Neural cell (in vitro differentiated cells): ENCODE measurements around the gene KNTC1.
"Not testable (repeated sequence)": the region's sequence is repeated elsewhere in the genome, so short reads cannot be mapped to it uniquely, and the experiment has no call there.

Source experiments
- CTCF ChIP-seq: fragments of 450-650 bp; IDR thresholded peaks from 2 replicates; pipeline ENCODE4 v1.5.1; 2014; ENCODE audit warnings: antibody characterized with exemption, mild to moderate bottlenecking, moderate library complexity; ENCODE audit not compliant: poor library complexity, severe bottlenecking
- MXI1 ChIP-seq: fragments of 450-650 bp; conservative IDR thresholded peaks from 2 replicates; pipeline ENCODE4 v1.6.1; 2014; ENCODE audit warnings: antibody characterized with exemption, mild to moderate bottlenecking; ENCODE audit not compliant: poor library complexity, severe bottlenecking
- RAD21 ChIP-seq: fragments of 450-650 bp; conservative IDR thresholded peaks from 2 replicates; pipeline ENCODE4 v1.6.1; 2014; ENCODE audit warnings: antibody characterized with exemption, mild to moderate bottlenecking, moderate library complexity

DNA sequence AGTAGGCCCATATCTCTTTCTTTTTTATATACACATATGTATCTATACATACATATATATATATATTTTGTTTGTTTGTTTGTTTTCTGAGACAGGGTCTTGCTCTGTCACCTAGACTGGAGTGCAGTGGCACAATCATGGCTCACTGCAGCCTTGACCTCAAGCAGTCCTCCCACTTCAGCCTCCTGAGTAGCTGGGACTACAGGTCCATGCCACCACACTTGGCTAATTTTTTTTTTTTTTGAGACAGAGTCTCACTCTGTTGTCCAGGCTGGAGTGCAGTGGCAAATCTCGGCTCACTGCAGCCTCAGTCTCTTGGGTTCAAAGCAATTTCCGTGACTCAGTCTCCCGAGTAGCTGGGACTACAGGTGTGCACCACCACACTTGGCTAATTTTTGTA lies 39.2 kb upstream of the KNTC1 start:
- TF ChIP-seq CTCF, MXI1, RAD21: not testable (repeated sequence)
